Psoas muscle (tissue), 8 donors: ENCODE data around the gene MS4A18. TPM values are rescaled to one million over a fixed set of nuclear protein-coding genes. Genes with fewer than 3 reads are reported as not detected.

Experiments used
- ATAC-seq, 4 donors: fragments of 200-7000 bp; cut with Tn5 transposase; one replicate each; pipeline ENCODE4 v1.9.1; 2020; ENCODE audit warnings: moderate library complexity in 3 of 4, mild to moderate bottlenecking in 2 of 4
- DNase-seq, 2 donors: peaks; one replicate each; pipeline ENCODE4 v3.0.0-alpha.2; 2020
- H3K27ac ChIP-seq: fragments of 200-600 bp; one replicate; pipeline ENCODE4 v1.8.0; 2022
- H3K27me3 ChIP-seq, 3 donors: fragments of 200-600 bp in 1 of 3; one replicate each; pipeline versions ENCODE4 v1.6.1 to v1.8.0; 2013 to 2022; ENCODE audit warnings: low read length in 2 of 3, mild to moderate bottlenecking in 2 of 3, moderate library complexity in 1 of 3; ENCODE audit not compliant: insufficient read depth in 3 of 3
- H3K36me3 ChIP-seq, 2 donors: fragments of 200-600 bp in 1 of 2; one replicate each; pipeline versions ENCODE4 v1.6.1 to v1.8.0; 2013 to 2022; ENCODE audit warnings: low read depth in 1 of 2, mild to moderate bottlenecking in 1 of 2, moderate library complexity in 1 of 2; ENCODE audit not compliant: insufficient read depth in 1 of 2
- H3K4me1 ChIP-seq: fragments of 200-600 bp; one replicate; pipeline ENCODE4 v1.8.0; 2022
- H3K4me3 ChIP-seq: fragments of 200-600 bp; one replicate; pipeline ENCODE4 v1.8.0; 2022; ENCODE audit warnings: mild to moderate bottlenecking
- H3K9me3 ChIP-seq: fragments of 200-600 bp; one replicate; pipeline ENCODE4 v1.8.0; 2022
- CTCF ChIP-seq: fragments of 200-600 bp; IDR thresholded peaks from one replicate; pipeline ENCODE4 v1.8.0; 2022; ENCODE audit warnings: antibody characterized with exemption
- WGBS, 3 donors: extraction: QIAGEN DNeasy Blood & Tissue Kit; methylation state at CpG; one replicate each; pipeline versions ENCODE4 v1.1.6 to v1.1.7; 2013; 5-methylcytosine and 5-hydroxymethylcytosine counted together
- intact Hi-C, 2 donors: fragments of 100-400 bp; cut with DNase I; formaldehyde crosslinking; loops; one replicate each; pipeline versions ENCODE4 v1.11.0 to v1.14.2; 2022
- polyA plus RNA-seq, 3 donors: library from polyadenylated mRNA; stranded (reverse); fragments of 200-250 nt; gene quantifications; one replicate each; pipeline ENCODE4 v1.2.3, GENCODE V29; 2013
- total RNA-seq, 4 donors: library from RNA; stranded (reverse); fragmentation: NEBNext Ultra II Directional in 2 of 4; extraction: Animal tissue kit (Norgen Biotek cat#: 25700) in 2 of 4; gene quantifications; one replicate each; pipeline versions ENCODE4 v1.2.1 to v1.2.4, GENCODE V29; 2021 to 2023
- donor health status: healthy with polysubstance abuse.
- donor health status: DM: no; HTN: no; CAD: no; lungs with moderate emphysema.
- donor health status: Bipolar disorder and iron deficiency.
- donor health status: healthy.
- donor health status: DM: yes; HTN: yes; CAD: no.
- donor health status: DM: no; HTN: no; CAD: no.
- donor health status: DM: no; HTN: no; CAD: no.
- donor health status: DM: yes; HTN: yes; CAD: no.

MS4A18 gene
- total and polyA plus RNA-seq, 7 donors = not detected

DNA sequence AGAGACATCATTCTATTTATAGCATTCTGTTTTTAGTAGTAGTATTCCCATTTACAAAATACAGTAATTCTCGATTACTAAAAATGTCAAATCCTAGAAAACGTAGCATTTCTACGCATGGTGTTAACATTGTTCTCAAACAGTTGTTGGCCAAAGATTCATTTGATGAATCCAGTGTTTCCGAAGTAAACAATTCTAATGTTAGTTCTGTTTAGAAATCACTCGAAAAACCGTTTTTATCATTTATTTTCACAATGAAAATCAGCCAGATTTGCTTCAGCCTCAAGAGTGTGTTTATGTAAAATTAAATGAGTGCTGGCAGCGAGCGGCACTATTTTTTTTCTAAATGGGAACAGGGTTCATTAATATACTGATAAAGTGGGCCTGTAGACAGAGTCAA is 7.1 kb downstream of the MS4A18 start:
- H3K36me3 ChIP-seq = no peaks in the 10 kb centered on the region
- no peaks in the 10 kb centered on the region for H3K9me3 ChIP-seq
- TF ChIP-seq CTCF = no peak
- WGBS, 3 donors = 72 to 80% (median 75%) methylated on average over 8 of the region's 8 CpGs
- ATAC-seq (no peak), DNase-seq (no peak)
- H3K27me3 ChIP-seq = no peaks in the 10 kb centered on the region
- H3K27ac ChIP-seq = no peak overlapping the region
- H3K4me1 ChIP-seq = no peaks in the 10 kb centered on the region
- intact Hi-C loops = no loop called here
- no peak overlapping the region for H3K4me3 ChIP-seq

DNA sequence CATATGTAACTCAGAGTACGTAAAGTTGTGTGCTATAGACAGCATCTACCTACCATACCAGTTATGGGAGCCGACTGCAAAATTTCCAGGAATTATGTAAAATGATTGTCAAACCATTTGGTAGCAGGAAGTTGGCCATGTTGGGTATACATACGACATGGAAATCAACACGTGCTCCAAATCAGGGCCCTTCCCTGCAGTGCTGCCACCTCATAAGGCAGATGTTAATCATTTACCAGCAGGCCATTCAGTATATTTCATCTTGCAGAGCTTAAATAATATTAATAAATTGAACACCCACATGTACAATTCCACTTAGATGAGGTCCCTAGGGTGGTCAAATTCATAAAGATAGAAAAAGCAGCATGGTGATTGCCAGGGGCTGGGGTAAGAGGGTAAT is 9.8 kb downstream of the MS4A18 start:
- Histone ChIP-seq H3K9me3 (no peaks in the 10 kb centered on the region), H3K4me1 (no peaks in the 10 kb centered on the region), H3K27me3 (peaks cover 0 to under 1% (median 0%) of the 10 kb centered on the region in 3 donors), H3K27ac (no peak overlapping the region), H3K4me3 (no peak overlapping the region), H3K36me3 (no peaks in the 10 kb centered on the region)
- ATAC-seq (no peak), DNase-seq (no peak)
- no peak for TF ChIP-seq CTCF
- intact Hi-C loops = no loop called here
- WGBS, 3 donors = 84 to 88% (median 87%) methylated on average over 4 of the region's 4 CpGs

- no peak for DNase-seq
- no peak overlapping the region for H3K27ac ChIP-seq
- H3K9me3 ChIP-seq = no peaks in the 10 kb centered on the region
- intact Hi-C loops = no loop called here
- peaks cover 0 to 2% (median 0%) of the 10 kb centered on the region in 3 donors for H3K27me3 ChIP-seq
- no peak overlapping the region for H3K4me3 ChIP-seq
- WGBS, 3 donors = 58 to 71% (median 68%) methylated on average over 7 of the region's 7 CpGs
- no peak for ATAC-seq
- H3K4me1 ChIP-seq = no peaks in the 10 kb centered on the region
- H3K36me3 ChIP-seq = no peaks in the 10 kb centered on the region
- no peak for TF ChIP-seq CTCF
Observed at GRCh38 chr11:60739114-60739513, 14.6 kb downstream of the MS4A18 start.

DNA sequence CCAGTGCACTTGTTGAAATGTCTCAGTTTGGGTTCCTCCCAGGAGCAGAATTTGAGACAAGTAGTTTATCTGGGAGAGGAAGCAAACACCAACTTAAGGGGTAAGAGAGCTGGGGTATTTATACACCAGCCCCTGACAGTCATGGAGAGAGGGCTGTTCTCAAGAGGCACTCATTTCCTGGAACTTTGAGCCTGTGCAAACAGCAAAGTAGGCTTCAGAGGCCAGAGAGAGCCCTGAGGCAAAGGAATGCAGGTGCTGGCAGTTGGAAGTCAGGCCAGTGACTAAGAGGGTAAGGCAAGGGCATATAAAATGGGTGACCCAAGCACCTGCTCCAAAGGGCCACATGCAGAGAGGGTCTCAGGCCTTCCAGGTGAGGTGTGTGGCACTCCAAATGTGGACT is 16.1 kb downstream of the MS4A18 start:
- intact Hi-C loops = no loop called here
- no peak for DNase-seq
- peaks cover 0 to 2% (median 0%) of the 10 kb centered on the region in 3 donors for H3K27me3 ChIP-seq
- H3K36me3 ChIP-seq = no peaks in the 10 kb centered on the region
- no peak overlapping the region for H3K27ac ChIP-seq
- no peaks in the 10 kb centered on the region for H3K4me1 ChIP-seq
- no peak for TF ChIP-seq CTCF
- no peak overlapping the region for H3K4me3 ChIP-seq
- no peak for ATAC-seq
- no peaks in the 10 kb centered on the region for H3K9me3 ChIP-seq

GRCh38 chr11:60741421-60741820 is 16.9 kb downstream of the MS4A18 start:
- no peak for TF ChIP-seq CTCF
- DNase-seq (no peak), ATAC-seq (no peak)
- Histone ChIP-seq H3K4me3 (no peak overlapping the region), H3K27ac (no peak overlapping the region), H3K9me3 (no peaks in the 10 kb centered on the region), H3K4me1 (no peaks in the 10 kb centered on the region), H3K27me3 (peaks cover 0 to 2% (median 0%) of the 10 kb centered on the region in 3 donors), H3K36me3 (no peaks in the 10 kb centered on the region)
- WGBS, 3 donors = 85 to 86% (median 85%) methylated on average over 3 of the region's 3 CpGs
- intact Hi-C loops = no loop called here
